Dendritic cell treated with granulocyte-macrophage colony-stimulating factor and Interleukin-4, amounts not matched to agents 40 ng/mL and 50 ng/mL, for 4 days (primary cell): ENCODE results near the gene CXCR5.

Experiments
- H3K27ac Mint-ChIP-seq: one replicate; pipeline ENCODE4 v1.8.0; 2022; ENCODE audit warnings: mild to moderate bottlenecking, mixed read lengths
- H3K27me3 Mint-ChIP-seq: one replicate; pipeline ENCODE4 v1.8.0; 2022; ENCODE audit warnings: mild to moderate bottlenecking, mixed read lengths
- H3K36me3 Mint-ChIP-seq: one replicate; pipeline ENCODE4 v1.8.0; 2022; ENCODE audit warnings: low read depth, mixed read lengths
- H3K4me1 Mint-ChIP-seq: one replicate; pipeline ENCODE4 v1.8.0; 2022; ENCODE audit warnings: low read depth, mixed read lengths
- H3K4me3 Mint-ChIP-seq: one replicate; pipeline ENCODE4 v1.8.0; 2022; ENCODE audit warnings: mild to moderate bottlenecking, moderate library complexity, mixed read lengths
- H3K9me3 Mint-ChIP-seq: one replicate; pipeline ENCODE4 v1.8.0; 2022; ENCODE audit warnings: mixed read lengths
- intact Hi-C: fragments of 100-400 bp; cut with micrococcal nuclease; formaldehyde crosslinking; loops from one replicate; pipeline ENCODE4 v1.15.0; 2022

Gene CXCR5

DNA sequence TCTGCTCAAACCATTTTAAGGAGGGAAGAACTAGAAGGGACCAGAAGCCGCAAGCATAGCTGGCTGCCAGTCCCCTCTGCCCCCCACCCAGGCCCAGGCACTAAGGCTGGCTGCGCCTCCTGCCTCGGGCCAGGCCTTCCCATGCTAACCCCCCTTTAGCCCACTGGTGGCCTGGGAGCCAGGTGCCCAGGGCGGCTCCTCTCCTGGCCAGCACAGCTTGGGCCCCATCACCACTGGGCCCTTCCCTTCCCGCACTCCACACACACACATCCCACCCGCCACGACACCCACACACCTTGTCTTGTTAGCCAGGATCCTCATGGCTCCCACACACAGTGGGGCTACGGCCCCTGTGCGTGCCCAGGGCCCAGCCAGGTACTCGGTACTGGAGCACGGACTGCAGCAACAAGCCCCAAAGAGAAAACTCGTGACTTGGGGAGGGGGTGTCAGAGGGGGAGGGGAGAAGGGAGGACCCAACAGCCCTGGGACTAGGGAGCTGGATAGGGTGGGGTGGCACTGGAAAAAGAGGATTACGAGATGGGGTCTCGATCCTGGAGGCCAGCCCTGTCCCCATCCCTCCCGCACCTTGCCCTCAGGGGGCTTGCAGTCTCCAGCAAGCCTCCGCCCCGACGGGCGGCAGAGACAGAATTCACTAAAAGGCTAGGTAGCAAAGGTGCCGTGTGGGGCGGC lies 26.1 kb downstream of the CXCR5 start:
- peaks cover 28% of the 10 kb centered on the region for H3K36me3 Mint-ChIP-seq
- peaks cover 55% of the 10 kb centered on the region for H3K4me1 Mint-ChIP-seq
- peaks cover 28% of the 10 kb centered on the region for H3K27me3 Mint-ChIP-seq
- intact Hi-C loops: no loop called here
- no peak overlapping the region for H3K27ac Mint-ChIP-seq
- H3K9me3 Mint-ChIP-seq: no peaks in the 10 kb centered on the region
- H3K4me3 Mint-ChIP-seq: no peak overlapping the region

DNA sequence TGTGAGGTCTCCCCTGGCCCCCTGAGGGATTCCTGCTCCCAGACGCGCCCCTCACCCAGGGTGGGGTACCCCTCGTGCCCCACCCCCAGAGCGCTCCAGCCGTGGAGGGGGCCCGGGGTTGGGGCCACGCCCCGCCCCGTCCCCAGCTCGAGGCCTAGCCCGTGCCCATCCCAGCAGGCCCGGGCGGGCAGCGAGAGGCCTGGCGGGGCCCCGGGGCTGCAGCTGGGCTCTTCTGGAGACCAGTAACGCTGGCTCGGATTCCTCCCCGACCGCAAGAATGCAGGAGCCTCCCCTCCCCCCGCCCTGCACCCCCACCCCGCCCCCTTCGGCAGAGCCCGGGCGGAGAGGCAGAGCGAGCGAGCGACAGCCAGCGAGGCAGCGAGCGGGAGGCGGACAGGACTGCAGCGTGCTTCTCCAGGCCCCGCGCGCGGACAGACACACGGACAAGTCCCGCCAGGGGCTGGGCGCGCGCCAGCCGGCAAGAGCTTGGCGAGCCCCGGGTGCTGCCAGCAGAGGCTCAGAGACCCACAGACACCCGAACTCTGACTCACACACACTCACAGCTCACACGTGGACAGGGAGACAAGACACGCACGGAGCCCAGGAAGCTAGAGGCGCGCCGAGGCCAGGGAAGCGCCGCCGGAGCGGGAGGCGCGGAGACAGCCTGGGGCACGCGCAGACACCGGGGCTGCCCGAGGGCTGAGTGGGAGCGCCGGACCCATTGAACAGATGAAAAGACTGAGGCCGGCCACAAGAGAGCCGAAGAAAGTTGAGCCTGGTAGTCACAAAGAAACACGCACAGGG lies 26.8 kb downstream of the CXCR5 start:
- peaks cover 62% of the 10 kb centered on the region for H3K4me1 Mint-ChIP-seq
- peaks cover 28% of the 10 kb centered on the region for H3K36me3 Mint-ChIP-seq
- intact Hi-C loops: no loop called here
- H3K27me3 Mint-ChIP-seq: peaks cover 28% of the 10 kb centered on the region
- peak overlapping the region; percentile 67 for H3K4me3 Mint-ChIP-seq
- no peaks in the 10 kb centered on the region for H3K9me3 Mint-ChIP-seq
- H3K27ac Mint-ChIP-seq: no peak overlapping the region

DNA sequence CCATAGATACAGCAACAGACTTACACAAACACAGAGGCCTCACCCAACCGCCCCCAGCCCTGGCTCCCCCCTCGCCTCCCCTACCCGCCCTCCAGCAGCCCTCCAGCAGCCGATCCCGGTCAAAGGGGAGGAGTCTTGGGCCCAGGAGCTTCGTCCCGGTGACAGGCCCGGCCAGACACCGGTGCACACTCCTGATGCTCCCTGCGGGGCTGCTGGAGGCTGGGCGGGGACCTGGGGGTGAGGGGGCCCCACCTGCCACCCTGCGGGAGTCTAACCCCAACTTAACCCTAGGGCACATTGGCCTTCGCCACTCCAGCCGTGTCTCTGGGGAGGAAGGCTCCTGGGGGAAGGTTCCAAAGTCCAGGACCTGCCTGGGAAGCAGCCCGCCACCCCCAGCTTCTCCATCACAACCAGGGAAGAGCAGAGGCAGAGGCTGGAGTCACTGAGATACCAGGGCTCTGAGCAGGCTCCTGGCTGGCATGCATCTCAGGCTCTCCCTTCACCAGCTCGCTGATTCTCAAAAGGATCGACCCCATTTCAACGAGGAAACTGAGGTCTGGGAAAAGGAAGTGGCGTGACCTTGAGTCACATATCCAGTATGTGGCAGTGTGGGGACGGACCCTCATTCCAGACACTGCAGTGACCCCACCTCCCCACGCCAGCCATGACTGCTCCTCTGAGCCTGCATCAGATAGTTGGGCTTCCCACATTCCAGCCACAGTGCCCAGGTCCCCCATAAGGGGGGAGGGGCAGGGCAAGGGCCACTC lies 27.6 kb downstream of the CXCR5 start:
- Mint-ChIP-seq H3K27me3 (peaks cover 28% of the 10 kb centered on the region), H3K4me3 (no peak overlapping the region), H3K36me3 (peaks cover 22% of the 10 kb centered on the region), H3K9me3 (no peaks in the 10 kb centered on the region), H3K27ac (no peak overlapping the region), H3K4me1 (peaks cover 70% of the 10 kb centered on the region)
- intact Hi-C loops: no loop called here

DNA sequence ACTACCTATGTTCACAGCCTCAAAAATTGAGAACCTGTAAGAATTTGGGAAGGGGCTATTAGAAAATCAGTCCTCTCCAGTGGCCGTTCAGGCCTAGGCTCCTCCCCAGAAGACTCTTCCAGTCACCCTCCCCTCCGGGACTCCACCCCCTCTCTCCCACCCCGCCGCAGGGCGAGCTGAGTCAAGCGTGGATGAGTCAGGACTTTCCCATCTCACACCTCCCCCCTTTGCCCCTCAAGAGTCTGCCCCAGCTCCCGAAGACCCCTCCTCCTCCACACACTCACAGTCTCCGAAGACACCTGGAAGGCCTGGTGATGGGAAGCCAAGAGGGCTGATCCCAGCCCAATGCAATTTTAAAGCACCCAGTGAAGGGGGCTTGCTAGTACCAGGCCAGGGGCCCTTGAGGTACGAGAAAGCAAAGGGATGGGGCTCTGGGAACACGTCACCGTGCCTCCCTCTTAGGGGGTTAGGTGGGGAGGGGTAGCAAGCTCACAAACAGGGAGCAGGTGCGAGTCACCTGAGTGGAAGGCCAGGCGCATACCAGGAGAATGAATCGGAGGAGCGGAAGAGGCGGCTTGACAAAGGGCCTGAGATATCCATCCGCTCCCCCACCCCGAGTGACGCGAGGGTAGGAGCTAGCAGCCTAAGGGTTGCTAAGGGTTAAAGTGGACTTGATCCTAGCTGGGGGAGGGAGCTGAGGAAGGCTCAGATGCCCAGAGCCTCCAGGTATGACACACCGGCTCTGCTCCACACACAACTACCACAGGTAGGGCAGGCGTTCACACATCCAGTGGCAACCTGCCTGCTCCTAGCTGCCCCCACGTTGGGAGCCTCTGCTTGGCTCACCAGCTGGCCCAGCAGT lies 28.4 kb downstream of the CXCR5 start:
- Mint-ChIP-seq H3K27me3 (peaks cover 28% of the 10 kb centered on the region), H3K36me3 (peaks cover 14% of the 10 kb centered on the region), H3K27ac (peak overlapping the region; percentile 50), H3K4me1 (peaks cover 78% of the 10 kb centered on the region), H3K9me3 (no peaks in the 10 kb centered on the region), H3K4me3 (peak overlapping the region; percentile 34)
- intact Hi-C loops: no loop called here

DNA sequence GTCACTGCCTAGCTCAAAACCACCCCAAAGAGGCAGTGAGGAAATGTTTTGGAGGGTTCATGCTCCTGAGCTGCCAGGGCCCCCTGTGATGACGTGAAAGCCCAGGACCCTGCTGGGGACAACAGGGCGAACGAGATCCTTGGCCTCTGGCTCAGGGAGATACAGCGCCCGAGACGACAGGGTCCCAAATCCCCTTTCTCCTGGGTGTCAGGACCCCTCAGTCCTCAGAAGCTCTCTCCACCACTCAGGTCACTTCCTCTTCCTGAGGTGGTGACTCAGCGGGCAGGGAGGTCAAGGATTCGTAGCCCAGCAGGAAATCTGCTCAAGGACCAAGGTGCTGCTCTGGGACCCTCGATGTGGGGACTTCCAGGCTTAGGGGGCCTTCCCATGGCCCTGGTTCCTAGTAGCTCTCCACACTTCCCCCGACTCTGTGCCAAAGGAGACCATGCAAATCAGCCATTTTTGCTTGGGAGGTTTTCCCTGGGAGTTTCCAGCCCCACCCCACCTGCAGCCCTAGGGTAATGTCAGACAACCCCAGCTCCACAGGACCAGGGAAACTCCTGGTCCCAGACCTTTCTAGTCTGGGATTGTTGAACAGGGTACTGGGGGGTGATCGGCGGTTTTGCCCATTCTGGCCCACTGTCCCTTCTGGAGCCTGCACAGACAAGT lies 29.2 kb downstream of the CXCR5 start:
- no peak overlapping the region for H3K4me3 Mint-ChIP-seq
- H3K27me3 Mint-ChIP-seq: peaks cover 28% of the 10 kb centered on the region
- H3K36me3 Mint-ChIP-seq: peaks cover 6% of the 10 kb centered on the region
- H3K27ac Mint-ChIP-seq: peak overlapping the region; percentile 60
- intact Hi-C loops: no loop called here
- H3K4me1 Mint-ChIP-seq: peaks cover 86% of the 10 kb centered on the region
- no peaks in the 10 kb centered on the region for H3K9me3 Mint-ChIP-seq

DNA sequence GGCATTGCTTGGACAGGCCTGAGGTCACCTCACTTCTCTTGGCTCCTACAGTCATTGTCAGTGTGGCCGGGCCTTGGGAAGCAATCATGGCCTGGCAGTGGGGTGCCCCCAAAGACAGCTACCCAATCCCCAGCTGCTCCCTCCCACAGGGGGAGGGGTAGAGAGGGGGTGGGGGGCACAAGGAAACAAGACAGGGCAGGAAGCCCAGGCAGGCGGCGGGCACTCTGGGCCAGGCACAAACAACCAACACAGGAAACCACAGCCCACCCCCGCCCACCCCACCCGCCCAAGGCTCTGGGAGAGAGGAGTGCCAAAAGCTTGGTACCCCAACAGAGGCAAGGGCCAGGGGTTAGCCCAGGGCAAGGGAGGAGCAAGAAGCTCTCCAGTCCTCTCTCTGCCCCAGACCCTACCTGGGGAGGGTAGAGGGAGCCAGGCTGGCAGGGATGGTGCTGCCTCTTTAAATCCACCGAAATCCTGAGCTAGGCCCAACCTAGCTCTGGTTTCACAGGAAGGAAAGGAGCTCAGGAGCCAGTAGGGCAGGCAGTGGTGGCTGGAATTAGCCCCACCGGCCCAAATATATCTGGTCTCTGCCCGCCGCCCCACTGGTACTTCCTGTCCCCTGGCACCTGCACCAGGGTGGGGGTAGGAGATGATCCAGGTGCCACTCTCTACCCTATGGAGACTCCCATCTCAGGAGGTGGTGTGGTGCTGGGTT lies 29.9 kb downstream of the CXCR5 start:
- no peaks in the 10 kb centered on the region for H3K9me3 Mint-ChIP-seq
- peaks cover 29% of the 10 kb centered on the region for H3K27me3 Mint-ChIP-seq
- H3K4me1 Mint-ChIP-seq: peaks cover 93% of the 10 kb centered on the region
- no peaks in the 10 kb centered on the region for H3K36me3 Mint-ChIP-seq
- intact Hi-C loops: no loop called here
- no peak overlapping the region for H3K4me3 Mint-ChIP-seq
- peak overlapping the region; percentile 60 for H3K27ac Mint-ChIP-seq

DNA sequence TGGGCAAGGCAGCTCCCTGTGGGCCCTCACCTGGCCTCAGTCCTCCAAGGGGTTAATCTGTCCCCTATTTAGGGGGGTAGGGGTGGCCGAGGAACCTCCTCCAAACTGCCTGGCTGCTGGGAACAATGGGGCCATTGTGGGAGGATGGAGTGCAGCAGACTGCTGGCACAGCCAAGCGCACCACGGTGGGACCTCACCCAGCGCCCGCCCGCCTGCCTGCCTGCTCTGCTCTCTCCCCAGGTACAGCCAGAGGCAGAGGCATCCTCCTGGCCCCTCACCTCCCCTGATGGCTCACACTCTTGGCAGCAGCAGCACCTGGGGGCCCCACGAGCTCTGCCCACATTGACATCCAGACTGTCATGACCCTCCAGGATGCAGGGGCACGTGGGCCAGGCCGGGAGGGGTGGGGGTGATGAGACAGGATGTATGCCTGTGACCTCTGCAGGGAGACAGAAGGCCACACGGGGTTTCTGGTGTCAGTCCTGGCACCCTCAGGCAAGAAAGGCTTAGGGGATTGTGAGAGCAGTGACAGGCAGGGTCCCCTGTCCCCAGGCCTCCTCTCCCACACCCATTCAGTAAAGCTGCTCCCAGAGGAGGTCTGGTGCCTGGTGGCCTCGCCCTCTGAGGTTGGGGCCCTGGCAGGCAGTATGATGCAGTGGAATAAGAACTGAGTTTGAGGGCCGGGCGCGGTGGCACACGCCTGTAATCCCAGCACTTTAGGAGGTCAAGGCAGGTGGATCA lies 30.7 kb downstream of the CXCR5 start:
- Mint-ChIP-seq H3K27me3 (peaks cover 30% of the 10 kb centered on the region), H3K36me3 (no peaks in the 10 kb centered on the region), H3K4me1 (peaks cover 95% of the 10 kb centered on the region), H3K9me3 (no peaks in the 10 kb centered on the region), H3K4me3 (no peak overlapping the region), H3K27ac (no peak overlapping the region)
- intact Hi-C loops: no loop called here

DNA sequence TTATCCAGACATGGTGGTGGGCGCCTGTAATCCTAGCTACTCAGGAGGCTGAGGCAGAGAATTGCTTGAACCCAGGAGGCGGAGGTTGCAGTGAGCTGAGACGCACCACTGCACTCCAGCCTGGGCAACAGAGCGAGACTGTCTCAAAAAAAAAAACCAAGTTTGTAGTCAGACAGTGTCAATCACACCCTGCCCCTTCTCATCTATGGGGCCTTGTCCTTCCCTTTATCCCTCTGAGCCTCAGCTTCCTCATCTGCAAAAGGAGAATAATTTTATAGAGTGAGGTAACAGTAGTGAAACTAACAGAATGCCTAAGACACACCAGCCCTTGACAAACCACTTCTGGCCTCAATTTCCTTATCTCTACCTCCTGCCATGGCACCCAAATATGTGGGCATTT lies 31.3 kb downstream of the CXCR5 start:
- no peak overlapping the region for H3K4me3 Mint-ChIP-seq
- intact Hi-C loops: no loop called here
- no peaks in the 10 kb centered on the region for H3K36me3 Mint-ChIP-seq
- H3K9me3 Mint-ChIP-seq: no peaks in the 10 kb centered on the region
- peaks cover 31% of the 10 kb centered on the region for H3K27me3 Mint-ChIP-seq
- H3K27ac Mint-ChIP-seq: peak overlapping the region; percentile 64
- peaks cover 96% of the 10 kb centered on the region for H3K4me1 Mint-ChIP-seq

DNA sequence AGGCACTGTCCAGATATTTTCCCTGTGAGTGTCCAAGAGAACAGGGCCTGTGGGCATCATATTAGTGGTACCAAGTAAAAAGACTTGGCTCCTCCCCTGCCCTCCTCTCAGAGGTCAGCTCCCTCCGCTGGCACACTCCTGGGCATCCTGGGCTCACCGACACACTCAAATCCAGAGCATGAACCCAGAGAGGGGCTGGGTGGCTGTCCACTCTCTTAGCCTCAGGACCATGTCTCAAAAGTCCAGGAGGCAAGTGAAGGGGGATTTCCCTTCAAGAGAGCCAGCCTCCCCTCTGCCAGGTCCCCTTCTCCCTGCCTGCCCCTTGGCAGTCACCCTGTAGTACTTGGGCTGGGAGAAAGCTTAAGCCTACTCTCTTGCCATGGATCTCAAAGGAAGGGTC lies 31.7 kb downstream of the CXCR5 start:
- no peak overlapping the region for H3K4me3 Mint-ChIP-seq
- H3K9me3 Mint-ChIP-seq: no peaks in the 10 kb centered on the region
- H3K36me3 Mint-ChIP-seq: no peaks in the 10 kb centered on the region
- H3K4me1 Mint-ChIP-seq: peaks cover 100% of the 10 kb centered on the region
- peak overlapping the region; percentile 64 for H3K27ac Mint-ChIP-seq
- peaks cover 34% of the 10 kb centered on the region for H3K27me3 Mint-ChIP-seq
- intact Hi-C loops: no loop called here

DNA sequence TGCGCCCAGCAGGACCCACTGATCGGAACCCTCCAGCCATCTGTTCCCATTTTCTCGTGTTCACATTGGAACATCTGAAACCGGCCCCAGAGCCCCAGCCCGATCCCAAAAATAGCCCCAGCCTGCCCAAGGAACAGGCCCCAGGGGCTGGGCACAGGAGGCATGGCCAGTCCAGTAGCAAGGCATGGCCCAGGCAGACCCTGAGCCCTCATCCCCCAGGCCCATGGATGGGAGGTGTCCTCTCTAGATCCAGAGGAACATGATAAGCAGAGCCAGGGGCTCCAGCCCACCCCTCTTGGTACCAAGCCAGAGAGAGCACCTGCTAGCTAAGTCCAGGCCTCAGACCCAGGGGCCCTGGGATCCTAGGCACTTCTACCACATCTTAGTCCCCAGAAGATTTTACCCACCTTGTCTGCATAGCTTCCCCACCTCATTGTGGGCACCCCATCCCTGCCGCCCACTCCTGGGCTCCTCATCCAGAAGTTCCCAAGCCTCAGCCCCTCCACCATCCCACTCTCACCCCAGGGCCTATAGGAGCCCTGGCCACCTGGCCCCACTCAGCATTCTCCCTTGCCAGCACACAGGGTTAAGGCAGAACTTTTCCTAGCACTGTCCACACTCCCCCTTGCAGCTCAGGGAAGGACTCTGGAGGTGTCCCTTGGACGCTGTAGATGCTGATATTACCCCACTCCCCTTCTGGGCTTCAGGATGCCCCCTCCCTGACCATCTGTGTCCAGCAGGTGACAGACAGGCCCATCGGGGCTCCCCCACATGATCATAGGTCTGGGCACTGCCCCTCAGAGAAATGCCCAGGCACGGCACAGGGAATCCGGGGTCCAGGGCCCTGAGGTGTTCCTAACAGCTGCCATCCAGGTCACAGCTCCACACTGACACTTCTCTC lies 32.5 kb downstream of the CXCR5 start:
- Mint-ChIP-seq H3K4me1 (peaks cover 100% of the 10 kb centered on the region), H3K4me3 (no peak overlapping the region), H3K9me3 (no peaks in the 10 kb centered on the region), H3K36me3 (no peaks in the 10 kb centered on the region), H3K27ac (peak overlapping the region; percentile 64), H3K27me3 (peaks cover 31% of the 10 kb centered on the region)
- intact Hi-C loops: no loop called here

DNA sequence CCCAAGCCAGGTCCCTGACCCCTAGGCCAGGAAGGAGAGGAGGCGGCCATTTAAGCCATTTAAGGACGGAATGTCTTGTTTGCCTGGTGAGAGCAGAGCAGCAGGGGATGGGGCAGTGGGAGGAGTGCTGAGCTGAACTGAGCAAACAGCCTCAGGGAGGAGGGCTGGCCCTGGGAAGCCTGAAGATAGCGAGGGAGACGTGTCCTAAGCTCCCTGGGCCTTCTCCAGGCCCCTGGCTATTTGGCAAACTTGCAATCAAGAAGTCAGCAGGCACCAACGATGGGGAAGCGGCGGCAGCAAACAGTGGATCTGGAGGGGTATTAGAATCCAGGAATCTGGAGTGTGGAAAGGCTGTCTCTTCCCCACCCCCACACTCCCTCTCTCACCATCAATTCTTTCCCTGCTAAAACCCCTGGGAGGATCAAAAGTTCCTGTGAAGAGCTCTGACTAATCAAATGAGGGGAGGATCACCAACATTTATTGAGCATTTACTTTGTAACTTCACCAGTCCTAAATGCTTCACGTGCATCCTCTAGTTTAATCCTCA lies 33.2 kb downstream of the CXCR5 start:
- H3K36me3 Mint-ChIP-seq: no peaks in the 10 kb centered on the region

More for the DNA sequence above, 33.2 kb downstream of the CXCR5 start:
- Mint-ChIP-seq H3K27me3 (peaks cover 29% of the 10 kb centered on the region), H3K4me1 (peaks cover 100% of the 10 kb centered on the region), H3K9me3 (no peaks in the 10 kb centered on the region), H3K4me3 (no peak overlapping the region), H3K27ac (peak overlapping the region; percentile 64)
- intact Hi-C loops: no loop called here
